Epithelial cell of proximal tubule (primary cell): ENCODE results near the gene MOB3B. TPM values are rescaled to one million over a fixed set of nuclear protein-coding genes. Genes with fewer than 3 reads are reported as not detected.

ENCODE experiments used
- DNase-seq: peaks from one replicate; pipeline ENCODE4 v3.0.0-alpha.2; 2011; ENCODE audit warnings: low read depth
- H3K4me3 ChIP-seq: 2 replicates; pipeline ENCODE4 v1.5.1; 2011; ENCODE audit warnings: low read depth, mild to moderate bottlenecking, low read length
- CTCF ChIP-seq: conservative IDR thresholded peaks from 2 replicates; pipeline ENCODE4 v1.5.1; 2012; ENCODE audit warnings: low read depth, mild to moderate bottlenecking, low read length
- total RNA-seq: library from RNA; depleted of rRNA; stranded (reverse); fragments of >200 nt; gene quantifications from 2 replicates; pipeline ENCODE4 v1.2.3, GENCODE V29; 2015

MOB3B gene
- total RNA-seq, 1 donor from 2014 or later, result 2.9 TPM

GRCh38 chr9:27569406-27569805, 39.8 kb upstream of the MOB3B start:
- no peak for DNase-seq
- no peak overlapping the region for H3K4me3 ChIP-seq
- no peak for TF ChIP-seq CTCF

- no peak for TF ChIP-seq CTCF
- DNase-seq, result no peak
Observed at GRCh38 chr9:27566118-27566517, 36.5 kb upstream of the MOB3B start.

GRCh38 chr9:27565696-27566095, 36.1 kb upstream of the MOB3B start:
- no peak for DNase-seq
- H3K4me3 ChIP-seq, result no peak overlapping the region
- no peak for TF ChIP-seq CTCF

More at GRCh38 chr9:27566118-27566517, 36.5 kb upstream of the MOB3B start:
- no peak overlapping the region for H3K4me3 ChIP-seq

- no peak for DNase-seq
- no peak overlapping the region for H3K4me3 ChIP-seq
- no peak for TF ChIP-seq CTCF
Observed at GRCh38 chr9:27564670-27565069, 35.1 kb upstream of the MOB3B start.

- DNase-seq, result no peak
- no peak overlapping the region for H3K4me3 ChIP-seq
- no peak for TF ChIP-seq CTCF
Observed at GRCh38 chr9:27563738-27564430, 34.3 kb upstream of the MOB3B start.

- TF ChIP-seq CTCF, result no peak
- H3K4me3 ChIP-seq, result no peak overlapping the region
- no peak for DNase-seq
Observed at GRCh38 chr9:27561685-27562084, 32.1 kb upstream of the MOB3B start.

- no peak overlapping the region for H3K4me3 ChIP-seq
- no peak for DNase-seq
- TF ChIP-seq CTCF, result no peak
Observed at GRCh38 chr9:27560457-27560856, 30.8 kb upstream of the MOB3B start.
